BE2C (cell line): ENCODE data around the gene LANCL1.

Source experiments
- DNase-seq: peaks from one replicate; pipeline ENCODE4 v3.0.0-alpha.2; 2020
- H3K27me3 ChIP-seq: fragments of 250-450 bp; sonication (Bioruptor Pico); 2 replicates; pipeline ENCODE4 v1.5.1; 2020; ENCODE audit warnings: mild to moderate bottlenecking
- H3K36me3 ChIP-seq: fragments of 250-450 bp; sonication (Bioruptor Pico); 2 replicates; pipeline ENCODE4 v1.5.1; 2020; ENCODE audit warnings: mild to moderate bottlenecking
- H3K4me1 ChIP-seq: fragments of 250-450 bp; sonication (Bioruptor Pico); 2 replicates; pipeline ENCODE4 v1.5.1; 2020
- H3K4me3 ChIP-seq: 2 replicates; pipeline ENCODE4 v1.5.1; 2011; ENCODE audit warnings: low read depth, low read length
- H3K9me3 ChIP-seq: fragments of 250-450 bp; sonication (Bioruptor Pico); 2 replicates; pipeline ENCODE4 v1.5.1; 2020
- CTCF ChIP-seq: IDR thresholded peaks from 2 replicates; pipeline ENCODE4 v1.5.1; 2012; ENCODE audit warnings: mild to moderate bottlenecking, low read depth, low read length

Gene LANCL1

GRCh38 chr2:210481601-210482175, 5.1 kb upstream of the LANCL1 start:
- no peaks in the 10 kb centered on the region; the same call in 1 of the 2 replicates for H3K4me1 ChIP-seq
- H3K9me3 ChIP-seq = no peaks in the 10 kb centered on the region
- H3K4me3 ChIP-seq = no peak overlapping the region
- TF ChIP-seq CTCF = no peak
- no peak for DNase-seq
- H3K27me3 ChIP-seq = no peaks in the 10 kb centered on the region
- no peaks in the 10 kb centered on the region for H3K36me3 ChIP-seq

- Histone ChIP-seq H3K27me3 (no peaks in the 10 kb centered on the region), H3K4me1 (no peaks in the 10 kb centered on the region; the same call in 1 of the 2 replicates), H3K36me3 (no peaks in the 10 kb centered on the region), H3K4me3 (no peak overlapping the region), H3K9me3 (no peaks in the 10 kb centered on the region)
- no peak for TF ChIP-seq CTCF
- DNase-seq = no peak
Measured at GRCh38 chr2:210480764-210481163, 4.2 kb upstream of the LANCL1 start.

GRCh38 chr2:210480079-210480478, 3.5 kb upstream of the LANCL1 start:
- no peaks in the 10 kb centered on the region for H3K36me3 ChIP-seq
- no peak for TF ChIP-seq CTCF
- no peaks in the 10 kb centered on the region; the same call in 1 of the 2 replicates for H3K4me1 ChIP-seq
- H3K27me3 ChIP-seq = no peaks in the 10 kb centered on the region
- DNase-seq = no peak
- no peak overlapping the region for H3K4me3 ChIP-seq
- no peaks in the 10 kb centered on the region for H3K9me3 ChIP-seq

- Histone ChIP-seq H3K36me3 (no peaks in the 10 kb centered on the region), H3K4me3 (no peak overlapping the region), H3K9me3 (no peaks in the 10 kb centered on the region), H3K27me3 (no peaks in the 10 kb centered on the region), H3K4me1 (no peaks in the 10 kb centered on the region; the same call in 1 of the 2 replicates)
- no peak for TF ChIP-seq CTCF
- DNase-seq = no peak
Measured at GRCh38 chr2:210478661-210479060, 2.1 kb upstream of the LANCL1 start.

GRCh38 chr2:210477496-210477895, 937 bp upstream of the LANCL1 start:
- no peaks in the 10 kb centered on the region for H3K36me3 ChIP-seq
- H3K9me3 ChIP-seq = no peaks in the 10 kb centered on the region
- no peaks in the 10 kb centered on the region; the same call in 1 of the 2 replicates for H3K4me1 ChIP-seq
- DNase-seq = no peak
- H3K4me3 ChIP-seq = no peak overlapping the region
- no peak for TF ChIP-seq CTCF
- no peaks in the 10 kb centered on the region for H3K27me3 ChIP-seq

GRCh38 chr2:210475706-210476105, 853 bp downstream of the LANCL1 start:
- Histone ChIP-seq H3K4me1 (no peaks in the 10 kb centered on the region; the same call in 1 of the 2 replicates), H3K27me3 (no peaks in the 10 kb centered on the region), H3K9me3 (no peaks in the 10 kb centered on the region), H3K4me3 (peak overlapping the region; percentile 80), H3K36me3 (peaks cover 8% of the 10 kb centered on the region)
- TF ChIP-seq CTCF = no peak
- DNase-seq = no peak
